ENCODE measurements around the gene LAMA3. TPM values are rescaled to one million over a fixed set of nuclear protein-coding genes. Genes with fewer than 3 reads are reported as not detected.

Gene LAMA3
- total RNA-seq, 6 experiments from 2014 or later, result 1.3 to 5.0 (median 3.0) TPM

DNA sequence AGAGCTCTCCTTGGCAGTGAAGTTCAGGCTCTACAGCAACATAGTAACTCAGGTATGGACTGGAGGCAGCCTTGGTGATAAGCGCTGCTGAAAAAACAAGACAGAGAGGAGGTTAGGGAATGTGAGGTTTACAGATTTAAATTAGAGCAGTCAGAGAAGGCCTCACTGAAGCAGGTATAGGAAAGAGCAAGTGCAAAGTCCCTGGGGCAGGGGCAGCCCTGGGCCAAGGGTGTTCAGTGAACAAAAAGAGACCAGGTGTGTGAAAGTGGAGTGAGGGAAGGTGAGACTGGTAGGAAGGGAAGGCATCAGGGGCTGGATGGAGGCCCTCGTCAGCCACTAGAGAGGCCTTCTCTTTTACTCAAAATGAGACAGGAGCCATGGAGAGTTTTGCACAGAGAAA, 89.6 kb downstream of the LAMA3 start:
- no peak for TF ChIP-seq POLR2A (IDR thresholded peaks at IDR 0.05)
- TF ChIP-seq, protein P1, sequence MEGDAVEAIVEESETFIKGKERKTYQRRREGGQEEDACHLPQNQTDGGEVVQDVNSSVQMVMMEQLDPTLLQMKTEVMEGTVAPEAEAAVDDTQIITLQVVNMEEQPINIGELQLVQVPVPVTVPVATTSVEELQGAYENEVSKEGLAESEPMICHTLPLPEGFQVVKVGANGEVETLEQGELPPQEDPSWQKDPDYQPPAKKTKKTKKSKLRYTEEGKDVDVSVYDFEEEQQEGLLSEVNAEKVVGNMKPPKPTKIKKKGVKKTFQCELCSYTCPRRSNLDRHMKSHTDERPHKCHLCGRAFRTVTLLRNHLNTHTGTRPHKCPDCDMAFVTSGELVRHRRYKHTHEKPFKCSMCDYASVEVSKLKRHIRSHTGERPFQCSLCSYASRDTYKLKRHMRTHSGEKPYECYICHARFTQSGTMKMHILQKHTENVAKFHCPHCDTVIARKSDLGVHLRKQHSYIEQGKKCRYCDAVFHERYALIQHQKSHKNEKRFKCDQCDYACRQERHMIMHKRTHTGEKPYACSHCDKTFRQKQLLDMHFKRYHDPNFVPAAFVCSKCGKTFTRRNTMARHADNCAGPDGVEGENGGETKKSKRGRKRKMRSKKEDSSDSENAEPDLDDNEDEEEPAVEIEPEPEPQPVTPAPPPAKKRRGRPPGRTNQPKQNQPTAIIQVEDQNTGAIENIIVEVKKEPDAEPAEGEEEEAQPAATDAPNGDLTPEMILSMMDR (IDR thresholded peaks at IDR 0.05), result no peak
- no peak overlapping the region for H3K4me3 ChIP-seq
- no peak for ATAC-seq
- no peak overlapping the region for H3K27ac ChIP-seq
- no peaks in the 10 kb centered on the region for H3K4me1 ChIP-seq
- no peak for DNase-seq
- no peaks in the 10 kb centered on the region for H3K9me3 ChIP-seq
- intact Hi-C loops (cut with DNase I), result no loop called here
- H3K27me3 ChIP-seq, result no peaks in the 10 kb centered on the region
- no peaks in the 10 kb centered on the region for H3K36me3 ChIP-seq
- WGBS (ENCODE audit: insufficient coverage, low coverage, low lambda C conversion rate, missing lambda C conversion rate), result 92% methylated on average over 2 of the region's 2 CpGs

DNA sequence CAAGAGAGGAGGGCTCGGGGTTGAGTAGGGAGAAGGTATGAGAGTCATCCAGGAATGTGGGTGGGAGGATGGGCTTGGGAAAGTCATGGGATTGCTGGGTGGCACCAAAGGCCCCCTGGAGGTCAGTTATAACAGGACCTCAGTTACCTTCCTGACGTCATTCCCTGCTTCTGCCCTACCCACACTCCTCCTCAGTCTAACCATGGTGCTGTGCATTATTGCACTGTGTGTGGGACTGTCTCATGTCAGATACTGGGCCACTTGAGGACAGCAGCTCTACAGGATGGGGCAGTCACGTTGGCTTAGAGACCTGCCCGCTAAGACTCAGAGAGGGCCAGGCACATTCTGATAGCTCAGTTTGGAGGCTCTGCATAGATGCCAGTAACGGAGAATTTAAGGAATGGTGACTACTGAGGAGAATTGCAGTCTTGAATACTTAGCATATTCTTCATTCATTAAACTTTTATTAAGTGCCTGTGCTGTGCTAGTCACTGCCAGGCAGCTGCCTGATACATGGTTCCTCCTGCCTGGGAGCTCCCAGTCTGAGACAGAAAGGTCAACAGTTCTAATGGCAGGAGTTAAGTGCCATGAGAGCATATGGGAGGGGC, 90.5 kb downstream of the LAMA3 start:
- intact Hi-C loops (cut with DNase I), result no loop called here
- H3K27me3 ChIP-seq, result no peaks in the 10 kb centered on the region
- 71% methylated on average over 4 of the region's 5 CpGs for WGBS (ENCODE audit: insufficient coverage, low coverage, low lambda C conversion rate, missing lambda C conversion rate)
- no peaks in the 10 kb centered on the region for H3K9me3 ChIP-seq
- DNase-seq (no peak), ATAC-seq (no peak)
- no peak overlapping the region for H3K4me3 ChIP-seq
- H3K4me1 ChIP-seq, result no peaks in the 10 kb centered on the region
- no peak overlapping the region for H3K27ac ChIP-seq
- TF ChIP-seq, protein P1 (IDR thresholded peaks at IDR 0.05), result no peak
- TF ChIP-seq POLR2A (IDR thresholded peaks at IDR 0.05), result no peak
- no peaks in the 10 kb centered on the region for H3K36me3 ChIP-seq

DNA sequence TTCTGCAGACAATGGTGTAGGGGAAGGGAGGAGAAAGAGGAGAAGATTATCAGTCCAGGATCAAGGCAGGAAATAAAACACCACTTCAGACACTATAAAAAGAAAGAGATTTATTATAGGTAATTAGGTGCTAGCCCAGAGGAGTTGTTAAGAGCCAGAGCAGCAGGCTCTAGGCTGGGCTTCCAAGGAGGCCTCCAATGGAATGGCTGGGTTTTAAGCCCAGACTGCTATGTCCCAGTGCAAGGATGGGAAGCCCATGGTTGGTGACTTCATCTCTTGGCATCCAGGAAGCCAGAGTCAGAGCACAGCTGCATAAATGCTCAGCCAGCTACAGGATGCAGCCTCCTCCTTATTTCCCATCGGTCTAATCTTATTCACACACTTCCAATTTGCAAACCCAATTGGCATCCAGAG, 95.6 kb downstream of the LAMA3 start:
- no peak overlapping the region for H3K27ac ChIP-seq
- H3K27me3 ChIP-seq, result no peaks in the 10 kb centered on the region
- H3K9me3 ChIP-seq, result no peaks in the 10 kb centered on the region
- H3K36me3 ChIP-seq, result no peaks in the 10 kb centered on the region
- 50% methylated on average over 1 of the region's 1 CpG for WGBS (ENCODE audit: insufficient coverage, low coverage, low lambda C conversion rate, missing lambda C conversion rate)
- ATAC-seq (no peak), DNase-seq (no peak)
- no peaks in the 10 kb centered on the region for H3K4me1 ChIP-seq
- TF ChIP-seq, protein P1 (IDR thresholded peaks at IDR 0.05), result no peak
- TF ChIP-seq POLR2A (IDR thresholded peaks at IDR 0.05), result no peak
- no peak overlapping the region for H3K4me3 ChIP-seq
- intact Hi-C loops (cut with DNase I), result no loop called here

DNA sequence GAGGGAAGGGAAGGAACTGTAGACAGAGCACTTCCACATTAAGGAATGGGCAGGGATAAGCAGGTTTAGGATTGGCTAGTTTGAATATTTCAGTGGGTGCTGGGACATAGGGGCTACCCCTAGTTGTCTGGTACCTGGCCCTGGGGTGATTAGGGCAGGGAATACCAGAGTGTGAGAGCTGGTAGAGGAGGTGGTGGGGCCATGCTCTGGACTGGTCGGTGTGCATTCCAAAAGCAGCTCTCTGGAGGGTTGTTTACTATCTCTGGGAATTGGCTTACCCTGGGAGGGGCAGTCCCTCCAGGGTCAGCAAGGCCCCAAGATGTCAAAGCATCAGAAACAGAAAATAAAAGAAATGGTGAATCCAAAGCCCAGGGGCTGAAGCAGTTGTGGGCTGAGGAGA, 103.8 kb downstream of the LAMA3 start:
- Histone ChIP-seq H3K4me1 (no peaks in the 10 kb centered on the region), H3K27me3 (no peaks in the 10 kb centered on the region), H3K36me3 (no peaks in the 10 kb centered on the region), H3K4me3 (no peak overlapping the region), H3K9me3 (no peaks in the 10 kb centered on the region), H3K27ac (no peak overlapping the region)
- intact Hi-C loops (cut with DNase I), result no loop called here
- DNase-seq (no peak), ATAC-seq (no peak)
- TF ChIP-seq POLR2A (IDR thresholded peaks at IDR 0.05), result no peak
- TF ChIP-seq, protein P1 (IDR thresholded peaks at IDR 0.05), result no peak
- WGBS (ENCODE audit: insufficient coverage, low coverage, low lambda C conversion rate, missing lambda C conversion rate), result 80% methylated on average over 1 of the region's 1 CpG

All from right lobe of liver (tissue), 6 donors.